GM19023 (cell line): Measurements from ENCODE around the gene PTPN3.
"Not testable (repeated sequence)": the region's sequence is repeated elsewhere in the genome, so short reads cannot be mapped to it uniquely, and the experiment has no call there.

ENCODE experiments used
- ATAC-seq: cut with Tn5 transposase; IDR thresholded peaks from one replicate; pipeline ENCODE4 v1.9.1; 2021; ENCODE audit warnings: mild to moderate bottlenecking, moderate library complexity; ENCODE audit not compliant: unreplicated experiment

Gene PTPN3

GRCh38 chr9:109401990-109402318 lies 96.2 kb downstream of the PTPN3 start:
- no peak for ATAC-seq

DNA sequence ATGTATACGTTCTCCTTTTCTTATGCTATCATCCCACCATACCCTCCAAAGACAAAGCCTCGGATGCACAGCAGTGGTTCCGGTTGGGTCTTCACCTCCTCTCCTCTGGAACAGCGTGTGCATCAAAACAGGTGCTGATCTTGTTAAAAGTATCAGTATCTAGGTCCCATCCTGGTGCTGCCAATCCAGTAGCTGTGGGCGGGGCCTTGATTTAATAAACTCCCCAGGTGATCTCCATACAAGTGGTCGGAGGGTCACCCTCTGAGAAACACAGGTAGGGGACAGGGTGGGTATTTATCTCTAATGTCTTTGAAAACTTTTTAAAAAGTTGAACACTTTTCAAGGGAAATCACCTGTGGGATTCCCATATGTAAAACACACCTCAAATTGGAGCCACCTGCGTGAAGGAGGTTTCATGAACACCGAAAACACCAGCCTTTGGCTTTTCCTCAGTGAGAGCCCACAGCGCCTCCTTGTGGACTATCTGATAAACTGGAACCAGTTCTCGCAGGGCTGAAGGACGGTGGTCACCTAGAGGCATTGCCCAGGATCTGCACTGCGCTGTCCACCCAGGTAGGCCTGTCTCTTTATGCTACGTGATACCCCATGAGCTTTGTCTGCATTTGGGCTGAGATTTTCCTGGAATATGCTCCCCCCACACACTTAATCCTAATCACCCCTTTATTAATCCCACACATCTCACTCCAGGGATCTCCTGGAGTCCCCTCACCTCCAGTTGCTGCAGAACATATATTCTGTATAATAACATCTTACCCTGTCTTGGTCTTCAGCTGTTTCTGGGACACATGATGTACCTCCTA lies 96.7 kb downstream of the PTPN3 start:
- ATAC-seq, result no peak

DNA sequence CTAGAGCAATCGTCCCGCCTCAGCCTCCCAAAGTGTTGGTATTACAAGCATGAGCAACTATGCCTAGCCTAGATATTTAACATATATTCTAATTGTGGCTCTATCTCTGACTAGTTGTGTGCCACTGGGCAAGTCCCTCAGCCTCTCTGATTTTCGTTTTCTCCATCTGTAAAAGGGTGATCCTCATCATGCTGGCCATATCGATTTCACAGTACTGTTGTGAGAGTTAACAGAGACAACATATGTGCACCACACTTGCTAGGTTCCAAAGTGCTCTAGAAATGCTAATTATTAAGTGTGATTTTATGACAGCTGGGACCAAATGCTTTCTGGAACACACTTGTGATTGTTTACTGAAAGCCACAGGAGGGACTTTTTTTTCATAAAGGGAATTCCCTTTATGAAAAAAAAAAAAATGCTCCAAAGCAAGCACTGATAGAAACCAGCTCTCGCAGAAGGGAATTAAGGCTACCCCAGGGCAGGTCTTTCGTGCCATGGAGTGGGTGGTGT lies 98.8 kb downstream of the PTPN3 start:
- peak; percentile 83 for ATAC-seq

DNA sequence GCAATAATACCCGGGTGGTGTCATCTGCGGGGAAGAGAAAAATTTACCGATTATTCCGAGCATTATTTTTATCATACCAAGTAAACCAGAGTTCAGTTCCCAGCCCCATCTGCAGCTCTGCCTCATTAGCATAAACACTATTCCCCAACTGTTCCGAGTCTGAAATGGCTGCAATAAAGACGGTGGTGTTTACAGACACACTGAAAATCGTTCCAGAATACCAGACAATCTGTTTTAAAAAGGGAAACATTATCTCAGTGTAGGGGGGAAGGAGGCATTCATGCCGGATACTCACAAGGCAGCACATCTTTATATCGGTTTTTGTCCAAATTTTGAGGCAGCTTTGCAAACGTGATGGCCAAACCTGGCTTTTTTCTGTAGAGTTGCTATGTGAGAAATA lies 106.9 kb downstream of the PTPN3 start:
- no peak for ATAC-seq

- no peak for ATAC-seq
Measured at GRCh38 chr9:109387856-109388255, 110.3 kb downstream of the PTPN3 start.

DNA sequence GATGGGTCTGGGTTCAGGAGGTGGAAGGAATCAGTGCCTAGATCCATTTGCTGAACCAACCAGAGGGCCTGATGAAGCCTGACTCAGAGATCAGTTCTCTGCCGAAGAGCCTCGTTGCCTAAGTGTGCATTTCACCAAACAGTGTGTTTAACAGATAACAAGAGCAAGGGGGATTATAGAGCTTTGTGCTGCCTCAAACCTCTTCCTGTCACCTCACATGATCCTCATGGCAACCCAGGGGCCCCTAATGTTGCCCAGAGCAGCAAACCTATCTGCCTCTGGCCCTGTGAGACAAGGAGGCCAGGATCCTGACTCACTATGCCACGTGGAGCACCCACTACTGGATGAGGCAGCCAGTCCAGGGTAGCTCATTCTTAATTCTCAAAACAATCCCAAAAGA lies 110.9 kb downstream of the PTPN3 start:
- ATAC-seq, result no peak

- no peak for ATAC-seq
Measured at GRCh38 chr9:109385499-109385898, 112.6 kb downstream of the PTPN3 start.

- ATAC-seq, result no peak
Measured at GRCh38 chr9:109383947-109384346, 114.2 kb downstream of the PTPN3 start.

GRCh38 chr9:109383356-109383755 lies 114.8 kb downstream of the PTPN3 start:
- no peak for ATAC-seq

DNA sequence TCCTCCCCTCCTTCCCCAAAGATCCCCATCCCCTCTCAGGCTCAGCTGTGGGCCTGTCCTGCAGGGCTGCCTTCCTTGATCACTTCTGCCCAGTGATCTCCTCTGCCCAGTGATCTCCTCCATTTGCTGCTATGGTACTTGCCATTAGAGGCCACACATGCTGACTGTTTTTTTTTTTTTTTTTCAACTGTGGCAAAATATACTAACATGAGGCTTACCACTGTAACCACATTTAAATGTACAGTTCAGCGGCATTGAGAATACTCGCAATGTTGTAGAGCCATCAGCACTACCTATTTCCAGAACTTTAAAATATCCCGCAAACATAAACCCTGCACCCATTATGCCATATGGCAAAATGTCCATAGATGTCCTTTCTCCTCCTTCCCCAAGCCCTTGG lies 115.5 kb downstream of the PTPN3 start:
- ATAC-seq, result no peak

DNA sequence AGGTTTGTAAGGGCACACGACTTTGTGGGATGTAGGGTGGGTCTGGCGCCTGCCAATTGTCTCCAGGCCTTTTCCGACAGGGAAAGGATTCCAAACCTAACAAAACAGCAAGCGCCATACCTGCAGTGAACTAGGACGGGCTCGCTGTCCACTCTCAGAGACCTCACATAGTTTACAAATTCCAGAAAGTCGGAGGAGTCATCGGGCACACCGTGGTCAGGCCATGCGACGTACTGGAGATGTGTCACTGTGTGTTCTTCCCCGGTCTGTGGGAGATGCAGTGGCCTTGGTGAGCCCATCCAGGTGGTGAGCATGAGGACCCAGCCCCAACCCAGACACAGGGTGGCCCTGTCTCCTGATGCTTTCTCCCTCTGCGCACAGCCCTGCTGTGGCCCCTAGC lies 115.9 kb downstream of the PTPN3 start:
- no peak for ATAC-seq

- no peak for ATAC-seq
Measured at GRCh38 chr9:109381011-109381729, 116.9 kb downstream of the PTPN3 start.

DNA sequence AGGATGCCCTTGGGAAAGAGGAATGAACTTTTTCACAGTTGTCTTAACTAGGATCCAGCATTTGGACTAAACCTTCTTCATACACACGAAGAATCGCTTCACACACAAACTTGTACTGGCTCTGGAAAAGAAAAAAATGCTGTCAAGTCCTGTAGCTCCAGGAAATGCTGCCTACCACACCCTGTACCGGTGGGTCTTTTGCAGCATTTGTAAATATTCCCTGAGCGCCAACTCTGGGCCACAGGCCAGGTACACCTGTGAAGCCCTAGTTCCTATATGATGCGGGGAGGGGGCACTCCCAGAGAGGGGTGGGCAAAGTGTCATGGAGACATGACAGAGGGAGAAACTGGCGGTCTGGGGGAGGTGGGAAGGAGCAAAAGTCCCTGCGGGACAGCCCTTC lies 118.6 kb downstream of the PTPN3 start:
- no peak for ATAC-seq

GRCh38 chr9:109378316-109378715 lies 119.8 kb downstream of the PTPN3 start:
- ATAC-seq, result no peak

DNA sequence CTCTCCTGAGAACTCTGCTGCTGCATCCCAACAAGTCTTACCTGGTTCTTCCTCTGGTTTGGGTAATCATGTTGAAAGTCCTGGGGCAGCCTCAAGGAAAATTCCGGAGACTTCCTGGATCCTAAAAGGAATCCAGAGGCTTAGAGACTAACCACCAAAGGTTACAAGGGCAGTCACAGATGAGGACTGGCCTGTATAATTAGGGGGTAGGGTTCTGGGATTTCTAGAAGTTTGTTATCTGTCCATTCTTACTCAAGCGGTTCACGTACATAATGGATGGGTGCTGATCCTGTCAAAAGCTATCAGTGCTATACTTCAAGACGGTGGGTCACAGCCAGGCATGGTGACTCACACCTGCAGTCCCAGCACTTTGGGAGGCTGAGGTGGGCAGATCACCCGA lies 125.9 kb downstream of the PTPN3 start:
- no peak for ATAC-seq

GRCh38 chr9:109371374-109371773 lies 126.7 kb downstream of the PTPN3 start:
- no peak for ATAC-seq

DNA sequence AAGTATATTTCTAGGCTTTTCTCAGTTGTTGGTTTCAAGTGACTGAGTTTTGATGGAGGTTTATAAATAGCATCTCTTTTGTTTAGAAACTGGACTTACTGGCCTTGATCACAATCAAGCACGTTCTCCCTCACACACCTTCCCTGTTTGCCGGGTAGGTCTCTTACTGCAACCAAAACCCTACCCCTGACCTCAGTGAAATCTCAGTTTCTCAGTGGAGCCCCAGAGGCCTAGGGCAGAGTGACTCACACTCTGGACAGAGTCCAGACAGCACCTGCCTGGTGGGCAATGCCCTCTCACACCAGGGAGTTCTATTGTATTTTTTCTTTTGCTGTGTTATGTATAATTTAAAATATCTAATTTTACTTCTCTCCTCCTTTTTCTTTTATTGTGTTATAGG lies 128.8 kb downstream of the PTPN3 start:
- ATAC-seq, result no peak

GRCh38 chr9:109360771-109361170 lies 137.3 kb downstream of the PTPN3 start:
- ATAC-seq, result no peak

DNA sequence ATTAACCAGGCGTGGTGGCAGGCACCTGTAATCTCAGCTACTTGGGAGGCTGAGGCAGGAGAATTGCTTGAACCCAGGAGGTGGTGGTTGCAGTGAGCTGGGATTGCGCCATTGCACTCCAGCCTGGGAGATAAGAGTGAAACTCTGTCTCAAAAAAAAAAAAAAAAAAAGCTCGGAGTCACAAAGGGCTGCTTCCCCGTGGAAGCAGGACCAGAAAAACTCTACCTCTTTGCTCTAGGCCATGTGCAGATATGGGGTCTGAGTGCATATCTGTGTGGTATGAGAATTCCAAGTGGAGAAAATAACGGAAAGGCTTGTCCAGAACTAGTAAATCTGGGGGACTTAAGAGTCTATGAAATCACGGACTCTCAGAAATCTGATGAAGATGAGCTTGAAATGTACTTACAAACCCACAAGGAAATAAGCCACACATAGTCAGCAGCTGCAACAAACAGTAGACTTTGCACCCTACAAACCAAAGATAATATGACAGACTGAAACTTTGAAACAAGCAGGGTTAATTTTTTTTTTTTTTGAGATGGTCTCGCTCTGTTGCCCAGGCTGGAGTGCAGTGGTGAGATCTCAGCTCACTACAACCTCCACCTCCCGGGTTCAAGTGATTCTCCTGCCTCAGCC lies 139.0 kb downstream of the PTPN3 start:
- not testable (repeated sequence) for ATAC-seq

DNA sequence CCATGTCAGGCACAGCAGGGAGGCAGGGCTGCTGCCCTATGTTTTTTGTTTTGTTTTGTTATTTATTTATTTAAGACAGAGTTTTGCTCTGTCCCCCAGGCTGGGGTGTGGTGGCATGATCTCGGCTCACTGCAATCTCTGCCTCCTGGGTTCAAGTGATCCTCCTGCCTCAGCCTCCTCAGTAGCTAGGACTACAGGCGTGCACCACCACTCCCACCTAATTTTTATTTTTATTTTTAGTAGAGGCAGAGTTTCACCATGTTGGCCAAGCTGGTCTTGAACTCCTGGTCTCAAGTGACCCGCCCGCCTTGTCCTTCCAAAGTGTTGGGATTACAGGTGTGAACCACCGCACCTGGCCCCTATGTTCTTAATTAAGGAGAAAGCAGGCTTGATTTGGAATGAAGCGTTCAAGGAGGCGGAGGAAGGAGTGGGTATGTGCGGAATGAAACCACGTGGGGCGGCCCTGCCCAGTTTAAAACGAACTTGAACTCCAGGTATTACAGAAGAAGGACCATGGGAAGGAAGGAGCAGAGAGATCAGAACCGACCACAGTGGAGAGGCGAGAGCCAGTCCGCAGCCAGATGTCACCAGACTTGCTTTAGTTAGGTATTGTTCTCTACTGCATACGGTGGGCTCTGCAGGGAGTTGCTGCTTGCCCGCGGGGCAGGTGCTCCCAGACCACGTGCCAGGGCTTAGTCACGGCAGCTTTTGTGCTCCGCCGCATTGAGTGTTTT lies 142.4 kb downstream of the PTPN3 start:
- ATAC-seq, result no peak

- ATAC-seq, result no peak
Measured at GRCh38 chr9:109354190-109354589, 143.9 kb downstream of the PTPN3 start.
